Hepatocyte (in vitro differentiated cells): ENCODE measurements around the gene MXI1. TPM values are rescaled to one million over a fixed set of nuclear protein-coding genes. Genes with fewer than 3 reads are reported as not detected.

Experiments
- DNase-seq: peaks from one replicate; pipeline ENCODE4 v3.0.0-alpha.2; 2016; ENCODE audit warnings: low spot score
- H2AFZ ChIP-seq: fragments of 200-600 bp; sonication (generic); 2 replicates; pipeline ENCODE4 v1.6.0; 2016; ENCODE audit warnings: antibody characterized with exemption, mild to moderate bottlenecking
- H3K27ac ChIP-seq: fragments of 200-600 bp; sonication (generic); 2 replicates; pipeline ENCODE4 v1.5.1; 2016; ENCODE audit warnings: mild to moderate bottlenecking
- H3K27me3 ChIP-seq: fragments of 200-600 bp; sonication (generic); 2 replicates; pipeline ENCODE4 v1.6.1; 2016
- H3K36me3 ChIP-seq: fragments of 200-600 bp; sonication (generic); replicated peaks from 2 replicates; pipeline ENCODE4 v1.5.1; 2016; ENCODE audit warnings: low read depth; ENCODE audit not compliant: insufficient read depth
- H3K4me1 ChIP-seq: fragments of 200-600 bp; sonication (generic); 2 replicates; pipeline ENCODE4 v1.5.1; 2016; ENCODE audit warnings: mild to moderate bottlenecking, moderate library complexity; ENCODE audit not compliant: insufficient read depth
- H3K4me2 ChIP-seq: fragments of 200-600 bp; sonication (generic); 2 replicates; pipeline ENCODE4 v1.6.0; 2016
- H3K4me3 ChIP-seq: fragments of 200-600 bp; sonication (generic); 2 replicates; pipeline ENCODE4 v1.5.1; 2016; ENCODE audit warnings: mild to moderate bottlenecking
- H3K79me2 ChIP-seq: fragments of 200-600 bp; sonication (generic); 2 replicates; pipeline ENCODE4 v1.6.0; 2017; ENCODE audit warnings: mild to moderate bottlenecking
- H3K9me2 ChIP-seq: fragments of 200-600 bp; sonication (generic); replicated peaks from 2 replicates; pipeline ENCODE4 v1.6.0; 2017; ENCODE audit warnings: mild to moderate bottlenecking; ENCODE audit not compliant: insufficient read depth
- H3K9me3 ChIP-seq: fragments of 200-600 bp; sonication (generic); 2 replicates; pipeline ENCODE4 v1.5.1; 2016; ENCODE audit warnings: low read depth, mild to moderate bottlenecking
- H4K20me1 ChIP-seq: fragments of 200-600 bp; sonication (generic); 2 replicates; pipeline ENCODE4 v1.6.0; 2016; ENCODE audit warnings: mild to moderate bottlenecking; ENCODE audit not compliant: insufficient read depth, poor library complexity, severe bottlenecking
- CTCF ChIP-seq: fragments of 200-600 bp; sonication (generic); IDR thresholded peaks from 2 replicates; pipeline ENCODE4 v1.5.1; 2016; ENCODE audit warnings: antibody characterized with exemption, mild to moderate bottlenecking; ENCODE audit not compliant: poor library complexity
- EZH2 ChIP-seq: fragments of 200-600 bp; sonication (generic); IDR thresholded peaks from 2 replicates; pipeline ENCODE4 v1.6.1; 2016; ENCODE audit warnings: antibody characterized with exemption, mild to moderate bottlenecking, borderline replicate concordance
- EZH2phosphoT487 ChIP-seq: fragments of 200-600 bp; sonication (generic); IDR thresholded peaks from one replicate; pipeline ENCODE4 v1.6.1; 2018; ENCODE audit warnings: antibody characterized with exemption, mild to moderate bottlenecking, low read depth, moderate library complexity; ENCODE audit not compliant: unreplicated experiment, severe bottlenecking
- WGBS: methylation state at CpG from one replicate; pipeline ENCODE4 v1.1.6; 2016; ENCODE audit warnings: low lambda C conversion rate; ENCODE audit errors: missing lambda C conversion rate; 5-methylcytosine and 5-hydroxymethylcytosine counted together
- polyA plus RNA-seq: library from polyadenylated mRNA; unstranded; fragments of >200 nt; fragmentation: Nextera tagmentation; extraction: Ambion mirVana; gene quantifications from 2 replicates; pipeline ENCODE4 v1.2.1, GENCODE V29; 2016
- total RNA-seq: library from RNA; depleted of rRNA; stranded (reverse); fragments of >200 nt; gene quantifications from 2 replicates; pipeline ENCODE4 v1.2.3, GENCODE V29; 2014

Gene MXI1
- total and polyA plus RNA-seq, 2 experiments from 2014 or later: 14.2 to 14.8 TPM

DNA sequence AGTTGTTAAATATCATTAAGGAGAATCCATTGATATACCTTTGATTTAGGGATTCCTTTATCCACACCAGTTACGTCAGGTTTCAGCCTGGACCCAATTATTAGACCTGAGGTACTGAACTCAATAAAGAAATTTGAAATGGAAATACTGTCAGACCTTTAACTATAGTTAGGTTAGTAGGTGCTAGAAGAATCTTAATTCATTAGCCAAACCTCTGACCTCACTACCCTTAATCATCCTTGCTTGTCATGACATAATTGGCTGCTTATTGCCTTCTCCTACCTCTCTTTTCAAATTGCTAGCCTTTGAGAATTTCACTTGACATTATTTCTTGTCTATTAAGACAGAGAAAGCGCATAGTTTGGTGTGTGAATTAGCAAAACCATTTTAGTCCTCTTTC is 70.2 kb downstream of the MXI1 start:
- Histone ChIP-seq H3K36me3 (no peaks in the 10 kb centered on the region), H3K79me2 (peaks cover 4% of the 10 kb centered on the region), H3K27ac (no peak overlapping the region), H3K9me3 (no peaks in the 10 kb centered on the region), H3K4me3 (no peak overlapping the region), H3K9me2 (no peaks in the 10 kb centered on the region), H3K4me1 (no peaks in the 10 kb centered on the region), H3K27me3 (no peaks in the 10 kb centered on the region), H4K20me1 (no peaks in the 10 kb centered on the region), H3K4me2 (no peak overlapping the region), H2AFZ (no peak overlapping the region)
- no peak for DNase-seq
- WGBS: 94% methylated on average over 2 of the region's 2 CpGs
- TF ChIP-seq EZH2phosphoT487: no peak
- TF ChIP-seq CTCF: no peak
- no peak for TF ChIP-seq EZH2

- no peak overlapping the region for H2AFZ ChIP-seq
- TF ChIP-seq EZH2phosphoT487 (no peak), EZH2 (no peak), CTCF (no peak)
- H4K20me1 ChIP-seq: no peaks in the 10 kb centered on the region
- no peaks in the 10 kb centered on the region for H3K4me1 ChIP-seq
- no peaks in the 10 kb centered on the region for H3K9me3 ChIP-seq
- DNase-seq: no peak
- peak overlapping the region; percentile 43 for H3K4me2 ChIP-seq
- no peaks in the 10 kb centered on the region for H3K9me2 ChIP-seq
- no peak overlapping the region for H3K4me3 ChIP-seq
- peaks cover 4% of the 10 kb centered on the region for H3K79me2 ChIP-seq
- H3K27ac ChIP-seq: no peak overlapping the region
- WGBS: 58% methylated on average over 7 of the region's 7 CpGs
- H3K36me3 ChIP-seq: no peaks in the 10 kb centered on the region
- H3K27me3 ChIP-seq: no peaks in the 10 kb centered on the region
Measured at GRCh38 chr10:110278562-110279406, 71.4 kb downstream of the MXI1 start.

DNA sequence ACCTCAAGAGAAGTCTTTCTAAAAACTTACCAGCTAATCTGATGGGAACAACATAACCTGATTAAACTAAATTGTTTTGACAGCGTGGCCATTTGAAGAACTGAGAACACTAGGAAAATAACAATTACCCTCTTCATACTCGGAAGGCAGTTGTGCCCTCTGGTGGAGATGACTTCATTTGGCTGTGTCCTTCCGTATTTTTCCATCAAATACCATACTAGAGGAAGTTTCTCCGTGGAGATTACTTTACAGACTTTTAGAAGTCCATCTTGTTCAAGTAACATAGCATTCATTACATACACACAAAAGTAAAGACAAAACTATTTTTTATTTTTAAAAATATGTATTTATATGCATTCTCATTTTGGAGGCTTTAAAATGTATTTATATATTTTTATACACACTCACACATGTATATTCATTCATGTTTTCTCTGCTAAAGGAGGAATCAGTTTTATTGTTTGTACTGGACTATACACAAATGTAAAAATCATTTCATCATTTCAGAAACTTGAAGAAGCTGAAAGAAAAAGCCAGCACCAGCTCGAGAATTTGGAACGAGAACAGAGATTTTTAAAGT is 72.1 kb downstream of the MXI1 start:
- Histone ChIP-seq H3K9me3 (no peaks in the 10 kb centered on the region), H4K20me1 (no peaks in the 10 kb centered on the region), H3K27me3 (no peaks in the 10 kb centered on the region), H3K4me1 (no peaks in the 10 kb centered on the region), H3K79me2 (peaks cover 4% of the 10 kb centered on the region), H3K4me2 (peak overlapping the region; percentile 43), H2AFZ (no peak overlapping the region), H3K36me3 (no peaks in the 10 kb centered on the region), H3K4me3 (no peak overlapping the region), H3K27ac (no peak overlapping the region), H3K9me2 (no peaks in the 10 kb centered on the region)
- peak; percentile 69 for DNase-seq
- WGBS: 43% methylated on average over 6 of the region's 6 CpGs
- TF ChIP-seq EZH2 (no peak), CTCF (peak; percentile 80)
